ENCODE results near the gene KCTD17. TPM values are rescaled to one million over a fixed set of nuclear protein-coding genes. Genes with fewer than 3 reads are reported as not detected.
A peak's percentile ranks its signal among the peaks of the same experiment; 100 is the strongest.

The KCTD17 gene
- total and polyA plus RNA-seq, 2 of the 13 experiments (the other 11 are each of a cell fraction or from before 2014, with no cell fraction given): 5.3 to 11.7 TPM

- TF ChIP-seq, protein P1, sequence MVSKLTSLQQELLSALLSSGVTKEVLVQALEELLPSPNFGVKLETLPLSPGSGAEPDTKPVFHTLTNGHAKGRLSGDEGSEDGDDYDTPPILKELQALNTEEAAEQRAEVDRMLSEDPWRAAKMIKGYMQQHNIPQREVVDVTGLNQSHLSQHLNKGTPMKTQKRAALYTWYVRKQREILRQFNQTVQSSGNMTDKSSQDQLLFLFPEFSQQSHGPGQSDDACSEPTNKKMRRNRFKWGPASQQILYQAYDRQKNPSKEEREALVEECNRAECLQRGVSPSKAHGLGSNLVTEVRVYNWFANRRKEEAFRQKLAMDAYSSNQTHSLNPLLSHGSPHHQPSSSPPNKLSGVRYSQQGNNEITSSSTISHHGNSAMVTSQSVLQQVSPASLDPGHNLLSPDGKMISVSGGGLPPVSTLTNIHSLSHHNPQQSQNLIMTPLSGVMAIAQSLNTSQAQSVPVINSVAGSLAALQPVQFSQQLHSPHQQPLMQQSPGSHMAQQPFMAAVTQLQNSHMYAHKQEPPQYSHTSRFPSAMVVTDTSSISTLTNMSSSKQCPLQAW (CRISPR knock-in tag; IDR thresholded peaks at IDR 0.05): peak; percentile 57; the same call in 1 of the 2 replicates
- TF ChIP-seq ZNF362 (CRISPR knock-in tag; IDR thresholded peaks at IDR 0.05; ENCODE audit: borderline replicate concordance): no peak
- no peak for TF ChIP-seq ZNF318 (CRISPR knock-in tag; IDR thresholded peaks at IDR 0.05)
- TF ChIP-seq FOXK1 (CRISPR knock-in tag; IDR thresholded peaks at IDR 0.05; ENCODE audit: borderline replicate concordance, low read depth): no peak
- TF ChIP-seq NCOA2 (CRISPR knock-in tag; IDR thresholded peaks at IDR 0.05): peak; percentile 26; the same call in 1 of the 2 replicates
- TF ChIP-seq, protein P2, sequence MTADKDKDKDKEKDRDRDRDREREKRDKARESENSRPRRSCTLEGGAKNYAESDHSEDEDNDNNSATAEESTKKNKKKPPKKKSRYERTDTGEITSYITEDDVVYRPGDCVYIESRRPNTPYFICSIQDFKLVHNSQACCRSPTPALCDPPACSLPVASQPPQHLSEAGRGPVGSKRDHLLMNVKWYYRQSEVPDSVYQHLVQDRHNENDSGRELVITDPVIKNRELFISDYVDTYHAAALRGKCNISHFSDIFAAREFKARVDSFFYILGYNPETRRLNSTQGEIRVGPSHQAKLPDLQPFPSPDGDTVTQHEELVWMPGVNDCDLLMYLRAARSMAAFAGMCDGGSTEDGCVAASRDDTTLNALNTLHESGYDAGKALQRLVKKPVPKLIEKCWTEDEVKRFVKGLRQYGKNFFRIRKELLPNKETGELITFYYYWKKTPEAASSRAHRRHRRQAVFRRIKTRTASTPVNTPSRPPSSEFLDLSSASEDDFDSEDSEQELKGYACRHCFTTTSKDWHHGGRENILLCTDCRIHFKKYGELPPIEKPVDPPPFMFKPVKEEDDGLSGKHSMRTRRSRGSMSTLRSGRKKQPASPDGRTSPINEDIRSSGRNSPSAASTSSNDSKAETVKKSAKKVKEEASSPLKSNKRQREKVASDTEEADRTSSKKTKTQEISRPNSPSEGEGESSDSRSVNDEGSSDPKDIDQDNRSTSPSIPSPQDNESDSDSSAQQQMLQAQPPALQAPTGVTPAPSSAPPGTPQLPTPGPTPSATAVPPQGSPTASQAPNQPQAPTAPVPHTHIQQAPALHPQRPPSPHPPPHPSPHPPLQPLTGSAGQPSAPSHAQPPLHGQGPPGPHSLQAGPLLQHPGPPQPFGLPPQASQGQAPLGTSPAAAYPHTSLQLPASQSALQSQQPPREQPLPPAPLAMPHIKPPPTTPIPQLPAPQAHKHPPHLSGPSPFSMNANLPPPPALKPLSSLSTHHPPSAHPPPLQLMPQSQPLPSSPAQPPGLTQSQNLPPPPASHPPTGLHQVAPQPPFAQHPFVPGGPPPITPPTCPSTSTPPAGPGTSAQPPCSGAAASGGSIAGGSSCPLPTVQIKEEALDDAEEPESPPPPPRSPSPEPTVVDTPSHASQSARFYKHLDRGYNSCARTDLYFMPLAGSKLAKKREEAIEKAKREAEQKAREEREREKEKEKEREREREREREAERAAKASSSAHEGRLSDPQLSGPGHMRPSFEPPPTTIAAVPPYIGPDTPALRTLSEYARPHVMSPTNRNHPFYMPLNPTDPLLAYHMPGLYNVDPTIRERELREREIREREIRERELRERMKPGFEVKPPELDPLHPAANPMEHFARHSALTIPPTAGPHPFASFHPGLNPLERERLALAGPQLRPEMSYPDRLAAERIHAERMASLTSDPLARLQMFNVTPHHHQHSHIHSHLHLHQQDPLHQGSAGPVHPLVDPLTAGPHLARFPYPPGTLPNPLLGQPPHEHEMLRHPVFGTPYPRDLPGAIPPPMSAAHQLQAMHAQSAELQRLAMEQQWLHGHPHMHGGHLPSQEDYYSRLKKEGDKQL (CRISPR knock-in tag; IDR thresholded peaks at IDR 0.05; ENCODE audit: low read depth): no peak
- TF ChIP-seq ZNF607 (CRISPR knock-in tag; IDR thresholded peaks at IDR 0.05; ENCODE audit: borderline replicate concordance): no peak
- no peak for TF ChIP-seq JARID2 (CRISPR knock-in tag; IDR thresholded peaks at IDR 0.05; ENCODE audit: insufficient replicate concordance)
- no peak for TF ChIP-seq ZNF674 (CRISPR knock-in tag; IDR thresholded peaks at IDR 0.05; ENCODE audit: low read depth)
- no peak for TF ChIP-seq AGO2 (optimal IDR thresholded peaks at IDR 0.05; ENCODE audit: low read depth, low read length)
These were observed 60.7 kb downstream of the KCTD17 start (continued) for GRCh38 chr22:37112084-37112728.
